RWPE2 (cell line): Measurements from ENCODE around the gene APOD.
"Not testable (repeated sequence)": the region's sequence is repeated elsewhere in the genome, so short reads cannot be mapped to it uniquely, and the experiment has no call there.

Source experiments
- ATAC-seq: fragments of 200-7000 bp; cut with Tn5 transposase; 3 replicates; pipeline ENCODE4 v1.9.1; 2021; ENCODE audit warnings: low read depth
- DNase-seq: peaks from one replicate; pipeline ENCODE4 v3.0.0-alpha.2; 2020; ENCODE audit warnings: low spot score
- H3K27ac ChIP-seq: fragments of 450-650 bp; 2 replicates; pipeline ENCODE4 v1.5.1; 2017; ENCODE audit warnings: mild to moderate bottlenecking; ENCODE audit not compliant: poor library complexity, severe bottlenecking
- H3K27me3 ChIP-seq: fragments of 250-450 bp; sonication (Bioruptor Pico); 2 replicates; pipeline ENCODE4 v1.5.1; 2021; ENCODE audit warnings: mild to moderate bottlenecking, moderate library complexity; ENCODE audit not compliant: insufficient read depth, poor library complexity, severe bottlenecking
- H3K36me3 ChIP-seq: fragments of 250-450 bp; sonication (Bioruptor Pico); 2 replicates; pipeline ENCODE4 v1.5.1; 2020; ENCODE audit warnings: low read depth, mild to moderate bottlenecking, moderate library complexity
- H3K4me1 ChIP-seq: fragments of 250-450 bp; sonication (Bioruptor Pico); 2 replicates; pipeline ENCODE4 v1.5.1; 2021; ENCODE audit warnings: mild to moderate bottlenecking, moderate library complexity; ENCODE audit not compliant: insufficient read depth, poor library complexity, severe bottlenecking
- H3K4me3 ChIP-seq: fragments of 250-450 bp; sonication (Bioruptor Pico); 2 replicates; pipeline ENCODE4 v1.5.1; 2021; ENCODE audit warnings: mild to moderate bottlenecking, moderate library complexity; ENCODE audit not compliant: severe bottlenecking
- H3K9me3 ChIP-seq: fragments of 250-450 bp; sonication (Bioruptor Pico); 2 replicates; pipeline ENCODE4 v1.5.1; 2021; ENCODE audit warnings: mild to moderate bottlenecking, moderate library complexity; ENCODE audit not compliant: severe bottlenecking
- TF ChIP-seq, protein P1 (sequence below): fragments of 450-650 bp; IDR thresholded peaks from one replicate; pipeline ENCODE4 v1.5.1; 2017; ENCODE audit warnings: mild to moderate bottlenecking, moderate library complexity; ENCODE audit not compliant: poor library complexity, severe bottlenecking

APOD gene

DNA sequence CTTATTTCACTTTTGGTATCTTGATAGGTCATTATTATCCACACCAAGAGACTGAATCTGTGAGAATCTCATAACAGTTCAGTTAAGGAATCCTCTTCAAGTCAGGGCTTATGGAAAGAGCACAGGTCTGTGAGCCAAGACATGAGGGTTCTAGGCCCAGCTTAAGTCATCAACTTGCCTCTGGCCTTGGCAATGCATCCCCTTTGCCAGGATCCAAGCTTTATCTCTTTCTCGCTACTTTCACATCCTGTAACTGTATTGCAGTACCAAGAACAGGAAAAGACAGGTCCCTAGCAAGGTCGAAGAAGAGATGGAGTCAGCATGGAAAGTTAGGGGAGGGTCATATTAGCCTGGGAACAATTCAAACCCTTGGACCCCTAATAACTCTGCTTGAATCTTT, 13.5 kb upstream of the APOD start:
- Histone ChIP-seq H3K4me3 (no peak overlapping the region), H3K36me3 (no peaks in the 10 kb centered on the region), H3K27me3 (no peaks in the 10 kb centered on the region), H3K9me3 (no peaks in the 10 kb centered on the region), H3K27ac (no peak overlapping the region), H3K4me1 (no peaks in the 10 kb centered on the region)
- peak; percentile 0 for DNase-seq
- ATAC-seq: no peak
- TF ChIP-seq, protein P1, sequence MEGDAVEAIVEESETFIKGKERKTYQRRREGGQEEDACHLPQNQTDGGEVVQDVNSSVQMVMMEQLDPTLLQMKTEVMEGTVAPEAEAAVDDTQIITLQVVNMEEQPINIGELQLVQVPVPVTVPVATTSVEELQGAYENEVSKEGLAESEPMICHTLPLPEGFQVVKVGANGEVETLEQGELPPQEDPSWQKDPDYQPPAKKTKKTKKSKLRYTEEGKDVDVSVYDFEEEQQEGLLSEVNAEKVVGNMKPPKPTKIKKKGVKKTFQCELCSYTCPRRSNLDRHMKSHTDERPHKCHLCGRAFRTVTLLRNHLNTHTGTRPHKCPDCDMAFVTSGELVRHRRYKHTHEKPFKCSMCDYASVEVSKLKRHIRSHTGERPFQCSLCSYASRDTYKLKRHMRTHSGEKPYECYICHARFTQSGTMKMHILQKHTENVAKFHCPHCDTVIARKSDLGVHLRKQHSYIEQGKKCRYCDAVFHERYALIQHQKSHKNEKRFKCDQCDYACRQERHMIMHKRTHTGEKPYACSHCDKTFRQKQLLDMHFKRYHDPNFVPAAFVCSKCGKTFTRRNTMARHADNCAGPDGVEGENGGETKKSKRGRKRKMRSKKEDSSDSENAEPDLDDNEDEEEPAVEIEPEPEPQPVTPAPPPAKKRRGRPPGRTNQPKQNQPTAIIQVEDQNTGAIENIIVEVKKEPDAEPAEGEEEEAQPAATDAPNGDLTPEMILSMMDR: no peak

DNA sequence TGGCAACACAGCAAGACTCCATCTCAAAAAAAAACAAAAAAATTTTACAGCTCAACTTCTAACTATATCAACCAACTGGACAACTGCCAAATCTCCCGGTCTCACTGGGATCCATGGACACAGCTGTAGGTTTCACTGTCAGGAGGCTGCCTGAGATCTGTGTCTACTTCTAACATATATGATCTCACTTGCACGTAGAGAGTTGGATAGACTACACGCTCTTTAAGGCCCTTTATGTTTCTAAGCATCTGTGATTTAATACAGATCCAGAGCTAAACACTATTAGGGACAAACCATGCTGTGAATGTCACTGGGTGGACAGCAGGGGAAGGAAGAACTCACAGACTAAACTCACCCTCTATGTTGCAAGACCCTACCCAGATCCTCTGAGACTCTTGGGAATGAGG, 13.0 kb upstream of the APOD start:
- Histone ChIP-seq H3K4me1 (no peaks in the 10 kb centered on the region), H3K27me3 (no peaks in the 10 kb centered on the region), H3K4me3 (no peak overlapping the region), H3K27ac (no peak overlapping the region), H3K9me3 (no peaks in the 10 kb centered on the region), H3K36me3 (no peaks in the 10 kb centered on the region)
- TF ChIP-seq, protein P1: no peak
- no peak for ATAC-seq
- DNase-seq: peak; percentile 8

DNA sequence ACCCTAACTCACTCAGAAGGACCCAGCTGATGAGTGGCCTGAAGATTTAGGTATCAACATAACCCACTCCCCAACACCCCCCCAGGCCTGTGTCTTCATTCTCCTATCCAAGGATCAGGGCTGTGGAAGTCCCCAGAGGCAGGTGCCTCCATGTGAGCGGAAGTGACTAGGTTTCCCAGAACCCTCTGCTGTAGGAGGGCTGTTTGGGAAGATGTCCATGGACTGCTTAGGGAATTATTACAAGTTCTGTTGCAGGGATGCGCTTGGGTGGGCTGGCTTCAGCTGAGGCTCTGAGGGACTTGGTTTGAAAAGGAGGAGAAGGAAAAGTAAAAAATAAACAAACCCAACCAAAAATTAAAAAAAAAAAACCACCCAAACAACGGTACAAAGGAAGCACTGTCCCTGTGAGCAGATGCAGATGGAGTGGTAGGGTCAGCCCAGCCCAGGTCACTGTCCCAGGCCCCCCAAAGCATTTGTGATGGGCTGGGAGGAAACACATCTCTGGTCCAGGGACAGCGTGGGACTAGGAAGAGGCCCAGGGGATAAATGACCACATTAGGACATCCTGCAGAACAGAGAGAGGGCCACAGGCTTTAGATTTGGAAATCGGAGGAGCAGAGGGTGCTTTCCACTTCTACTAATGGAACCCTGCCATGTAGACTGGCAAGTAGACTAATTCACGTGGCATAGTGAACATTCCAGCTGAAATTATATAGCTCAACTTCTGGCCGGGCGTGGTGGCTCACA, 12.2 kb upstream of the APOD start:
- H3K36me3 ChIP-seq: no peaks in the 10 kb centered on the region
- H3K9me3 ChIP-seq: no peaks in the 10 kb centered on the region
- H3K4me3 ChIP-seq: no peak overlapping the region
- H3K27me3 ChIP-seq: no peaks in the 10 kb centered on the region
- ATAC-seq (no peak), DNase-seq (peak; percentile 7)
- no peaks in the 10 kb centered on the region for H3K4me1 ChIP-seq
- H3K27ac ChIP-seq: no peak overlapping the region
- TF ChIP-seq, protein P1: no peak

DNA sequence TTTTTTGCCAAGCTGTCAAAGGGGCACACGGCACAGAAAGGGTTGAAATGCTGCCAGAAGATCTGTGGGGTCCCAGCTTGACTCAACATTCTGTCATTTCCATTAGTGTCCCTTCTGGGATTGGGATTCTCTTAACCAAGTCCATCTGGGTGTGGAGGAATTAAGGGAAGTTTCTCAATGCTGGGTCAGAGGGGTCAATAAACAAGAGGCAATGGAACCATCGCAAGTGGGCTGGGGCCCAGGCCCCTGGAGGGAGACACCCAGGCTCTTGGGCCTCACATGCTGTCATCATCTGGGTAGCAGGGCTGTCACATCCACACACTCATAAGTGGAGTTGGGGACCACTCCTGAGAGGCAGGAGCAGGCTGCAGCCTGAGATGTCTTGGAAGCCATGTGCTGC, 8.1 kb upstream of the APOD start:
- no peaks in the 10 kb centered on the region for H3K4me1 ChIP-seq
- no peaks in the 10 kb centered on the region for H3K27me3 ChIP-seq
- DNase-seq (no peak), ATAC-seq (no peak)
- no peaks in the 10 kb centered on the region for H3K9me3 ChIP-seq
- TF ChIP-seq, protein P1: no peak
- no peak overlapping the region for H3K27ac ChIP-seq
- no peaks in the 10 kb centered on the region for H3K36me3 ChIP-seq
- no peak overlapping the region for H3K4me3 ChIP-seq

DNA sequence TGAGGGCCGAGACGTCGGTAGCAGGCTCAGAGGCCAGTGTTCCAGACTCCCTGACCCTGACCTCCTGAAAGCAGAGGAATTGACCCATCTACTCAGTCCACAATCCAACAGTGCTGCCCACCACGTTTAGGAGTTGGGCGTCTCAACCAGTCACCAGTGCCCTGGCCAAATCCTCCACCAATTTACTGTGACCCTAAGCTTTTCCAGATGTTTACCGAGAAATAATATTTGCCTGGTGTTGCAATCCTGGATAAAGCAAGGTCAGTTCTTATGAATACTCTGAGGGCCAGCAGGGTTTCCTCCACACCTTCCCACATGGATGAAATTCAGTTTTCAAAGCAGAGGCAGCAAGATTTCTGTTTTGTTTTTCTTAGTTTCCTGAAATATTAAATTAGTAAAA, 7.5 kb upstream of the APOD start:
- no peaks in the 10 kb centered on the region for H3K9me3 ChIP-seq
- DNase-seq (no peak), ATAC-seq (no peak)
- H3K4me3 ChIP-seq: no peak overlapping the region
- no peaks in the 10 kb centered on the region for H3K36me3 ChIP-seq
- TF ChIP-seq, protein P1: no peak
- no peaks in the 10 kb centered on the region for H3K4me1 ChIP-seq
- H3K27ac ChIP-seq: no peak overlapping the region
- no peaks in the 10 kb centered on the region for H3K27me3 ChIP-seq

DNA sequence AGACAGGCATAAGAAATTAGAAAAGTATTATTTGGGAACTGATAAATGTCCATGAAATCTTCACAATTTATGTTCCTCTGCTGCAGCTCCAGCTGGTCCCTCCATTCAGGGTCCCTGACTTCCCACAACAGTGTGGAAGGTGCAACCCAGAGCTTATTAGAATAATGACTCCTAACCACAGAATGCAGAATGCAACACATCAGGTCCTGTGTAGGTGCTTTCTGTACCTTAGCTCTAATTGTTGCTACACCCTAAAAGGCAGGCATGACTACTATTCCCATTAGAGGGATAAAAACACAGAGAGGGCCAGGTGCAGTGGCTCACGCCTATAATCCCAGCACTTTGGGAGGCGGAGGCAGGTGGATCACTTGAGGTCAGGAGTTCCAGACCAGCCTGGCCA, 6.6 kb upstream of the APOD start:
- DNase-seq, ATAC-seq, H3K4me3 ChIP-seq, H3K9me3 ChIP-seq, H3K36me3 ChIP-seq, H3K4me1 ChIP-seq, H3K27ac ChIP-seq, H3K27me3 ChIP-seq: not testable (repeated sequence)

DNA sequence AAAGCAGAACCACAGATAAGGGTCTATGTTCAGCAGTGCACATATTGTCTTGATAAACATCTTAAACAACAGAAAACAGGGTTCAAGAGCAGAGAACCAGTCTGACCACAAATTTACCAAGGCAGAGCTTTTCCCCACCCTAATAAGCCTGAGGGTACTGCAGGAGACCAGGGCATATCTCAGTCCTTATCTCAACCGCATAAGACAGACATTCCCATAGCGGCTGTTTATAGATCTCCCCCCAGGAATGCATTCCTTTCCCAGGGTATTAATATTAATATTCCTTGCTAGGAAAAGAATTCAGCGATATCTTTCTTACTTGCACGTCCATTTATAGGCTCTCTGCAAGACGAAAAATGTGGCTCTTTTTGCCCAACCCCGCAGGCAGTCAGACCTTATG, 6.1 kb upstream of the APOD start:
- not testable (repeated sequence) for H3K4me1 ChIP-seq, H3K9me3 ChIP-seq, H3K27me3 ChIP-seq, H3K4me3 ChIP-seq, ATAC-seq, H3K27ac ChIP-seq, DNase-seq, H3K36me3 ChIP-seq
